ENCODE data around the gene MAPT. TPM values are rescaled to one million over a fixed set of nuclear protein-coding genes. Genes with fewer than 3 reads are reported as not detected.

The MAPT gene
- polyA plus RNA-seq, 1 donor: 10.0 TPM

- no peaks in the 10 kb centered on the region for H3K9me3 ChIP-seq (ENCODE audit: control insufficient read depth, low read depth, low read length)
- no peak overlapping the region for H3K27ac ChIP-seq (ENCODE audit: low read length)
- no CpG with 5 or more reads among the region's 3 CpGs for WGBS (ENCODE audit: insufficient coverage, low lambda C conversion rate)
- H3K36me3 ChIP-seq (ENCODE audit: control insufficient read depth, insufficient read depth, low read length): peaks cover 91% of the 10 kb centered on the region
- H3K4me3 ChIP-seq (ENCODE audit: low read length): no peak overlapping the region
- no peaks in the 10 kb centered on the region for H3K4me1 ChIP-seq (ENCODE audit: control insufficient read depth, insufficient read depth, low read length)
- H3K27me3 ChIP-seq (ENCODE audit: control insufficient read depth, insufficient read depth, low read length): no peaks in the 10 kb centered on the region
- DNase-seq: no peak
Observed at GRCh38 chr17:46033392-46033791, 139.0 kb downstream of the MAPT start.

- H3K27me3 ChIP-seq (ENCODE audit: control insufficient read depth, insufficient read depth, low read length): no peaks in the 10 kb centered on the region
- H3K36me3 ChIP-seq (ENCODE audit: control insufficient read depth, insufficient read depth, low read length): peaks cover 93% of the 10 kb centered on the region
- 80% methylated on average over 1 of the region's 3 CpGs for WGBS (ENCODE audit: insufficient coverage, low lambda C conversion rate)
- no peak overlapping the region for H3K4me3 ChIP-seq (ENCODE audit: low read length)
- no peak for DNase-seq
- H3K4me1 ChIP-seq (ENCODE audit: control insufficient read depth, insufficient read depth, low read length): no peaks in the 10 kb centered on the region
- H3K9me3 ChIP-seq (ENCODE audit: control insufficient read depth, low read depth, low read length): no peaks in the 10 kb centered on the region
- H3K27ac ChIP-seq (ENCODE audit: low read length): no peak overlapping the region
Observed at GRCh38 chr17:46035112-46035818, 140.9 kb downstream of the MAPT start.

GRCh38 chr17:46036491-46036890 is 142.1 kb downstream of the MAPT start:
- no peak overlapping the region for H3K27ac ChIP-seq (ENCODE audit: low read length)
- H3K27me3 ChIP-seq (ENCODE audit: control insufficient read depth, insufficient read depth, low read length): no peaks in the 10 kb centered on the region
- WGBS (ENCODE audit: insufficient coverage, low lambda C conversion rate): no CpG with 5 or more reads among the region's 6 CpGs
- DNase-seq: no peak
- H3K4me1 ChIP-seq (ENCODE audit: control insufficient read depth, insufficient read depth, low read length): peaks cover 5% of the 10 kb centered on the region
- no peaks in the 10 kb centered on the region for H3K9me3 ChIP-seq (ENCODE audit: control insufficient read depth, low read depth, low read length)
- H3K4me3 ChIP-seq (ENCODE audit: low read length): no peak overlapping the region
- peaks cover 80% of the 10 kb centered on the region for H3K36me3 ChIP-seq (ENCODE audit: control insufficient read depth, insufficient read depth, low read length)

- Histone ChIP-seq H3K27ac (ENCODE audit: low read length) (no peak overlapping the region), H3K27me3 (ENCODE audit: control insufficient read depth, insufficient read depth, low read length) (no peaks in the 10 kb centered on the region), H3K36me3 (ENCODE audit: control insufficient read depth, insufficient read depth, low read length) (peaks cover 67% of the 10 kb centered on the region), H3K4me1 (ENCODE audit: control insufficient read depth, insufficient read depth, low read length) (peaks cover 14% of the 10 kb centered on the region), H3K9me3 (ENCODE audit: control insufficient read depth, low read depth, low read length) (no peaks in the 10 kb centered on the region), H3K4me3 (ENCODE audit: low read length) (no peak overlapping the region)
- WGBS (ENCODE audit: insufficient coverage, low lambda C conversion rate): 100% methylated on average over 1 of the region's 4 CpGs
- no peak for DNase-seq
Observed at GRCh38 chr17:46037722-46038255, 143.4 kb downstream of the MAPT start.

- H3K27me3 ChIP-seq (ENCODE audit: control insufficient read depth, insufficient read depth, low read length): no peaks in the 10 kb centered on the region
- H3K36me3 ChIP-seq (ENCODE audit: control insufficient read depth, insufficient read depth, low read length): peaks cover 64% of the 10 kb centered on the region
- DNase-seq: no peak
- no peak overlapping the region for H3K4me3 ChIP-seq (ENCODE audit: low read length)
- peaks cover 21% of the 10 kb centered on the region for H3K4me1 ChIP-seq (ENCODE audit: control insufficient read depth, insufficient read depth, low read length)
- 100% methylated on average over 1 of the region's 6 CpGs for WGBS (ENCODE audit: insufficient coverage, low lambda C conversion rate)
- no peaks in the 10 kb centered on the region for H3K9me3 ChIP-seq (ENCODE audit: control insufficient read depth, low read depth, low read length)
- H3K27ac ChIP-seq (ENCODE audit: low read length): no peak overlapping the region
Observed at GRCh38 chr17:46038414-46038813, 144.1 kb downstream of the MAPT start.

- H3K27ac ChIP-seq (ENCODE audit: low read length): no peak overlapping the region
- H3K36me3 ChIP-seq (ENCODE audit: control insufficient read depth, insufficient read depth, low read length): peaks cover 61% of the 10 kb centered on the region
- no peaks in the 10 kb centered on the region for H3K9me3 ChIP-seq (ENCODE audit: control insufficient read depth, low read depth, low read length)
- no CpG with 5 or more reads among the region's 12 CpGs for WGBS (ENCODE audit: insufficient coverage, low lambda C conversion rate)
- H3K4me1 ChIP-seq (ENCODE audit: control insufficient read depth, insufficient read depth, low read length): peaks cover 26% of the 10 kb centered on the region
- H3K4me3 ChIP-seq (ENCODE audit: low read length): no peak overlapping the region
- no peaks in the 10 kb centered on the region for H3K27me3 ChIP-seq (ENCODE audit: control insufficient read depth, insufficient read depth, low read length)
- no peak for DNase-seq
Observed at GRCh38 chr17:46038937-46039336, 144.6 kb downstream of the MAPT start.

- Histone ChIP-seq H3K9me3 (ENCODE audit: control insufficient read depth, low read depth, low read length) (no peaks in the 10 kb centered on the region), H3K27ac (ENCODE audit: low read length) (no peak overlapping the region), H3K36me3 (ENCODE audit: control insufficient read depth, insufficient read depth, low read length) (peaks cover 54% of the 10 kb centered on the region), H3K4me1 (ENCODE audit: control insufficient read depth, insufficient read depth, low read length) (peaks cover 29% of the 10 kb centered on the region), H3K27me3 (ENCODE audit: control insufficient read depth, insufficient read depth, low read length) (no peaks in the 10 kb centered on the region), H3K4me3 (ENCODE audit: low read length) (no peak overlapping the region)
- no peak for DNase-seq
- WGBS (ENCODE audit: insufficient coverage, low lambda C conversion rate): no CpG with 5 or more reads among the region's 5 CpGs
Observed at GRCh38 chr17:46039592-46040186, 145.3 kb downstream of the MAPT start.

GRCh38 chr17:46042246-46042645 is 147.9 kb downstream of the MAPT start:
- peak in 1 of 2 donors; percentile 72 for DNase-seq
- Histone ChIP-seq H3K27ac (ENCODE audit: low read length) (peak overlapping the region; percentile 16), H3K4me1 (ENCODE audit: control insufficient read depth, insufficient read depth, low read length) (peaks cover 34% of the 10 kb centered on the region), H3K4me3 (ENCODE audit: low read length) (no peak overlapping the region), H3K27me3 (ENCODE audit: control insufficient read depth, insufficient read depth, low read length) (no peaks in the 10 kb centered on the region), H3K9me3 (ENCODE audit: control insufficient read depth, low read depth, low read length) (no peaks in the 10 kb centered on the region), H3K36me3 (ENCODE audit: control insufficient read depth, insufficient read depth, low read length) (peaks cover 49% of the 10 kb centered on the region)
- no CpG with 5 or more reads among the region's 2 CpGs for WGBS (ENCODE audit: insufficient coverage, low lambda C conversion rate)

GRCh38 chr17:46042925-46043324 is 148.6 kb downstream of the MAPT start:
- peaks cover 34% of the 10 kb centered on the region for H3K4me1 ChIP-seq (ENCODE audit: control insufficient read depth, insufficient read depth, low read length)
- no peak overlapping the region for H3K4me3 ChIP-seq (ENCODE audit: low read length)
- no peak overlapping the region for H3K27ac ChIP-seq (ENCODE audit: low read length)
- DNase-seq: no peak
- 67% methylated on average over 1 of the region's 3 CpGs for WGBS (ENCODE audit: insufficient coverage, low lambda C conversion rate)
- no peaks in the 10 kb centered on the region for H3K27me3 ChIP-seq (ENCODE audit: control insufficient read depth, insufficient read depth, low read length)
- H3K9me3 ChIP-seq (ENCODE audit: control insufficient read depth, low read depth, low read length): no peaks in the 10 kb centered on the region
- peaks cover 49% of the 10 kb centered on the region for H3K36me3 ChIP-seq (ENCODE audit: control insufficient read depth, insufficient read depth, low read length)

GRCh38 chr17:46043606-46044005 is 149.3 kb downstream of the MAPT start:
- Histone ChIP-seq H3K36me3 (ENCODE audit: control insufficient read depth, insufficient read depth, low read length) (peaks cover 47% of the 10 kb centered on the region), H3K27me3 (ENCODE audit: control insufficient read depth, insufficient read depth, low read length) (no peaks in the 10 kb centered on the region), H3K27ac (ENCODE audit: low read length) (peak overlapping the region; percentile 33), H3K4me3 (ENCODE audit: low read length) (no peak overlapping the region), H3K4me1 (ENCODE audit: control insufficient read depth, insufficient read depth, low read length) (peaks cover 34% of the 10 kb centered on the region), H3K9me3 (ENCODE audit: control insufficient read depth, low read depth, low read length) (no peaks in the 10 kb centered on the region)
- no CpG with 5 or more reads among the region's 3 CpGs for WGBS (ENCODE audit: insufficient coverage, low lambda C conversion rate)
- no peak for DNase-seq
